Lower leg skin (tissue), 4 donors: ENCODE results near the gene NBEA. TPM values are rescaled to one million over a fixed set of nuclear protein-coding genes. Genes with fewer than 3 reads are reported as not detected.
"Not testable (repeated sequence)": the region's sequence is repeated elsewhere in the genome, so short reads cannot be mapped to it uniquely, and the experiment has no call there.

Experiments used
- DNase-seq, 2 donors: peaks; one replicate each; pipeline ENCODE4 v3.0.0-alpha.2; 2019; ENCODE audit warnings: low spot score in 2 of 2
- H3K4me3 ChIP-seq: fragments of 200-600 bp; sonication (generic); 2 replicates; pipeline ENCODE4 v1.5.1; 2017; ENCODE audit warnings: mild to moderate bottlenecking, low read depth; ENCODE audit not compliant: poor library complexity, severe bottlenecking
- POLR2A ChIP-seq, 2 donors: fragments of 450-650 bp; IDR thresholded peaks; one replicate each; pipeline ENCODE4 v1.6.1; 2016 to 2017; ENCODE audit warnings: antibody characterized with exemption in 2 of 2, mild to moderate bottlenecking in 1 of 2, moderate library complexity in 1 of 2
- WGBS, 2 donors: methylation state at CpG; one replicate each; pipeline ENCODE4 v1.1.5; 2018; 5-methylcytosine and 5-hydroxymethylcytosine counted together
- intact Hi-C: fragments of 100-400 bp; cut with DNase I; formaldehyde crosslinking; loops from one replicate; pipeline ENCODE4 v1.15.0; 2023; ENCODE audit warnings: low total_unique reads
- total RNA-seq, 4 donors: library from RNA; depleted of rRNA; stranded (reverse); fragments of >200 nt; gene quantifications; one replicate each; pipeline ENCODE4 v1.1.0, GENCODE V29; 2016
- TF ChIP-seq, protein P1 (sequence below), 3 donors: fragments of 450-650 bp; IDR thresholded peaks; one replicate each; pipeline ENCODE4 v1.5.1; 2016; ENCODE audit warnings: antibody characterized with exemption in 3 of 3, mild to moderate bottlenecking in 3 of 3, moderate library complexity in 2 of 3

The NBEA gene
- total RNA-seq, 4 donors from 2014 or later: 1.5 to 4.5 (median 3.7) TPM

- DNase-seq: no peak
- TF ChIP-seq, protein P1, sequence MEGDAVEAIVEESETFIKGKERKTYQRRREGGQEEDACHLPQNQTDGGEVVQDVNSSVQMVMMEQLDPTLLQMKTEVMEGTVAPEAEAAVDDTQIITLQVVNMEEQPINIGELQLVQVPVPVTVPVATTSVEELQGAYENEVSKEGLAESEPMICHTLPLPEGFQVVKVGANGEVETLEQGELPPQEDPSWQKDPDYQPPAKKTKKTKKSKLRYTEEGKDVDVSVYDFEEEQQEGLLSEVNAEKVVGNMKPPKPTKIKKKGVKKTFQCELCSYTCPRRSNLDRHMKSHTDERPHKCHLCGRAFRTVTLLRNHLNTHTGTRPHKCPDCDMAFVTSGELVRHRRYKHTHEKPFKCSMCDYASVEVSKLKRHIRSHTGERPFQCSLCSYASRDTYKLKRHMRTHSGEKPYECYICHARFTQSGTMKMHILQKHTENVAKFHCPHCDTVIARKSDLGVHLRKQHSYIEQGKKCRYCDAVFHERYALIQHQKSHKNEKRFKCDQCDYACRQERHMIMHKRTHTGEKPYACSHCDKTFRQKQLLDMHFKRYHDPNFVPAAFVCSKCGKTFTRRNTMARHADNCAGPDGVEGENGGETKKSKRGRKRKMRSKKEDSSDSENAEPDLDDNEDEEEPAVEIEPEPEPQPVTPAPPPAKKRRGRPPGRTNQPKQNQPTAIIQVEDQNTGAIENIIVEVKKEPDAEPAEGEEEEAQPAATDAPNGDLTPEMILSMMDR (IDR thresholded peaks at IDR 0.05): no peak
- no peak for TF ChIP-seq POLR2A (IDR thresholded peaks at IDR 0.05)
- intact Hi-C loops: no loop called here
- WGBS, 2 donors: 96 to 98% methylated on average over 10 to 12 of the region's 12 CpGs
- H3K4me3 ChIP-seq: no peak overlapping the region
Observed at GRCh38 chr13:34988330-34988791, 46.3 kb downstream of the NBEA start.

DNA sequence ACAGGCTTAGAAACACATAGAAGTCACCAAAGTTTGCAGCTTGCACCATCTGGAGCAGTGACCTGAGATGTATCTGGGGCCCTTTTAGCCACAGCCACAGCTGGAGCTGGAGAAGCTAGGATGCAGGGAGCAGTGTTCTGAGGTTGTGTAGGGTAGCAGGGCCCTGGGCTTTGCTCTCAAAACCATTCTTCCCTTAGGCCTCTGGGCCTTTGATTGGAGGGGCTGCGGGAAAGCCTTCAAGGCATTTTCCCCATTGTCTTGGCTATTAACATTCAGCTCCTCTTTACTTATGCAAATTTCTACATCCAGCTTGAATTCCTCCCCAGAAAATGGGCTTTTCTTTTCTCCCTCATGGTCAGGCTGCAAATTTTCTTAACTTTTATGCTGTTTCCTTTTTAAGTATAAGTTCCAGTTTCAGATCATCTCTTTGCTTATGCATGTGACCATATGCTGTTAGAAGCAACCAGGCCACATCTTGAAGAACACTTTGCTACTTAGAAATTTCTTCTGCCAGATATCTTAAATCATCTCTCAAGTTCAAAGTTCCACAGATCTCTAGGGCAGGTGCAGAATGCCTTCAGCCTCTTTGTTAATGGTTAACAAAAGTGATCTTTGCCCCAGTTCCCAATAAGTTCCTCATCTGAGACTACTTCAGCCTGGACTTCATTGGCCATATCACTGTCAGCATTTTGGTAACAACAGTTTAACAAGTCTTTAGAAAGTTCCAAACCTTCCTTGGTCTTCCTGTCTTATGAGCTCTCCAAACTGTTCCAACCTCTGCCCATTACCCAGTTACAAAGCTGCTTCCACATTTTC, 48.5 kb downstream of the NBEA start:
- intact Hi-C loops: no loop called here
- WGBS, 2 donors: 78 to 100% methylated on average over 1 of the region's 1 CpG
- no peak overlapping the region for H3K4me3 ChIP-seq
- DNase-seq: no peak
- TF ChIP-seq, protein P1 (IDR thresholded peaks at IDR 0.05): no peak
- TF ChIP-seq POLR2A (IDR thresholded peaks at IDR 0.05): no peak

GRCh38 chr13:34993470-34993869, 51.4 kb downstream of the NBEA start:
- intact Hi-C loops: no loop called here
- no peak overlapping the region for H3K4me3 ChIP-seq
- DNase-seq: no peak
- TF ChIP-seq, protein P1 (IDR thresholded peaks at IDR 0.05): no peak
- TF ChIP-seq POLR2A (IDR thresholded peaks at IDR 0.05): no peak
- WGBS, 2 donors: 85 to 87% methylated on average over 3 of the region's 3 CpGs

DNA sequence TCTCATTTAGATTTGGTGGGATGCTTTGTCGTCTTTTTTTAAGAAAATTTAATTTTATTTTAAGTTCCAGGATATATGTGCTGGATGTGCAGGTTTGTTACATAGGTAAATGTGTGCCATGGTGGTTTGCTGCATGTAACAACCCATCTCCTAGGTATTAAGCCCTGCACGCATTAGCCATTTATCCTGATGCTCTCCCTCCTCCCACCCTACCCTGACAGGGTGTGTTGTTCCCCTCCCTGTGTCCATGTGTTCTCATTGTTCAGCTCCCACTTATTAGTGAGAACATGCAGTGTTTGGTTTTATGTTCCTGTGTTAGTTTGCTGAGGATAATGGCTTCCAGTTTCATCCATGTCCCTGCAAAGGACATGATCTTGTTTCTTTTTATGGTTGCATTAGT, 61.7 kb downstream of the NBEA start:
- WGBS, 2 donors: 86 to 90% methylated on average over 2 of the region's 2 CpGs
- DNase-seq, intact Hi-C loops, H3K4me3 ChIP-seq: not testable (repeated sequence)

DNA sequence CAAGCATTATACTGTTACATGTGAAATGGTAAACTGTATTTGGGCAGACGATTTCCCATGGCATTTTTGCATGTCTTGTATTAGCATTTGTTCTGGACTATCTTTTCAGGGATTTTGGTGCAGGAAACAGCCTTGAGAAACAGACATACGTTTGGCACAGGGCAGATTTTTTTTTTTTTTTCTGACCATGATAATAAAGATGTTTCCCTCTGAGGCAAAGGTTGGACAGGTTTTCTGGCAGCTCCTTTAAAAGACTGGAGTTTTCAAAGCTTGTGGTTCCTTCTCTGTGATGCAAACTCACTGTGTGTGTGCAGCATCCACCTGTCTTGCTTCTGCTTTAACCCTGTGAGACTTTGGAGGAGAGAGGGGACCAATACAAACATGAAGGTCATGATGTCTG, 63.0 kb downstream of the NBEA start:
- 28 to 33% methylated on average over 2 of the region's 2 CpGs for WGBS, 2 donors
- DNase-seq: no peak
- TF ChIP-seq, protein P1 (IDR thresholded peaks at IDR 0.05): no peak
- TF ChIP-seq POLR2A (IDR thresholded peaks at IDR 0.05): no peak
- H3K4me3 ChIP-seq: no peak overlapping the region
- intact Hi-C loops: no loop called here

DNA sequence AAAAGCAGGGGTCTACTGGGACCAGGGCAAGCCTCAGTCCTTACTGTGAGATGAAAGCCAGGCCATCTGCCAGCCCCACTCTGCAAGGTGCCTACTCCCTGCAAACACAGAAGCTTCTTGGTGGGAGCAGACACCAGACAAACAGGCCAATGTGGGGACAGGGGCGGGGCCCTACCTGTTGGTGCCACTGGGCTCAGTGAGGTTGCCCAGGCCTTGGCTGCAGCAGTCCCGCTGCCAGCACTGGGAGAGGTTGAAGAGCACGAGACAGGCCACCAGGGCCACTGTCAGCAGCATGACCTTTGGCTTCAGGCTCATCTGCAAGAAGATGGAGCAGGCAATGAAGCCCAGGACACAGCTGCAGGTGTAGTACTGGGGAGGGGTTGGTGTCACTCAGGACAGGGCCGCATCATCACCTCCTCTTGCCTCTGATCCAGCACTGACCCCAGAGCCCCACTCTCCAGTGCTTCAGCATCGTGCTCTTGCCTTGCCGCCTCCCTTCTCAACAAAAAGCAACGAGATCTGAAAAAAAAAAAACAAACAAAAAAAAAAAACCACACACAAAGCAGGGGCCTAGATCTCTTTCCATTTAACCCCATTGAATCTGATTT, 72.6 kb downstream of the NBEA start:
- TF ChIP-seq, protein P1 (IDR thresholded peaks at IDR 0.05): no peak
- no peak for TF ChIP-seq POLR2A (IDR thresholded peaks at IDR 0.05)
- no peak overlapping the region for H3K4me3 ChIP-seq
- intact Hi-C loops: no loop called here
- 76 to 77% methylated on average over 7 of the region's 7 CpGs for WGBS, 2 donors
- no peak for DNase-seq
